HG02981 (cell line): Measurements from ENCODE around the gene ADH6.
"Not testable (repeated sequence)": the region's sequence is repeated elsewhere in the genome, so short reads cannot be mapped to it uniquely, and the experiment has no call there.

ENCODE experiments used
- ATAC-seq: cut with Tn5 transposase; IDR thresholded peaks from one replicate; pipeline ENCODE4 v1.9.1; 2021; ENCODE audit warnings: mild to moderate bottlenecking, moderate library complexity; ENCODE audit not compliant: unreplicated experiment

Gene ADH6

DNA sequence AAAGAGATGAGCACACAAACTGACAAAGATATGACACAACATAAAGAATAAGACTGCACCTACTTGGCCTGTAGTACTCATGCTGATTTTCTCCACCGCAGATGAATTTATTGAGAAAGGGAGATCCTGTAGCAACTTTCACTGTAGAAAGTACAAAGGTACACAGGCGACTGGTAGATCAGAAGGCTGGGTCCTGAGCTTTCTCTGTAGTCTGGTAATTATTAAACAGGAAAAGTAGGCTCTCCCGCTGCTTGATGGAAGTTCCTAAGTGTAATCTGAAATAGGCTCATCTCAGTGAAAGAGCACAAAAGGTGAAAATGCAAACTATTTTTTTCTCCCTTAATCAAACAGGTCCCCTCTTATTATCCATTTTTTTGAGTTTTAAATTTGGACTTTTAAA, at the start of gene ADH6:
ADH6 (minus strand) TSS at position 175 of the 400 bp plus-strand sequence; CDS start at position 81, 94 bp downstream.
- ATAC-seq = peak; percentile 7

DNA sequence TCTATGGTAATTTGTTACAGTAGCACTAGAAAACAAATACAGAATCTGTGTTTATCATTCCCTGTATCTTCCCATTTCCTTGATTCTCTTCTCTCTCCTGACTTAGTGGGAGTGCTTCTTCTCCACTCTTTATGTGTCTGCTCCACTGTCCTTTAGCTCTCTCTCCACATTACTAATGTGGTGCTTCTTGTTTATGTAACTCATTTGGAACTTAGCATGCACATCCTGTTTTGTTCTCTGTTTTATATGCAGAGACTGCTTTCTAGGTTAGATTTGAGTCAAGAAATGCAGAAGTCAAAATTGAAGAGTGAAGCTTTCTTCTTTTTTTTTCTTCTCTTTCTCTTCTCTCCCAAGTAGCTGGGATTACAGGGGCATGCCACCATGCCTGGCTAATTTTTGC, 45.9 kb upstream of the ADH6 start:
- no peak for ATAC-seq

DNA sequence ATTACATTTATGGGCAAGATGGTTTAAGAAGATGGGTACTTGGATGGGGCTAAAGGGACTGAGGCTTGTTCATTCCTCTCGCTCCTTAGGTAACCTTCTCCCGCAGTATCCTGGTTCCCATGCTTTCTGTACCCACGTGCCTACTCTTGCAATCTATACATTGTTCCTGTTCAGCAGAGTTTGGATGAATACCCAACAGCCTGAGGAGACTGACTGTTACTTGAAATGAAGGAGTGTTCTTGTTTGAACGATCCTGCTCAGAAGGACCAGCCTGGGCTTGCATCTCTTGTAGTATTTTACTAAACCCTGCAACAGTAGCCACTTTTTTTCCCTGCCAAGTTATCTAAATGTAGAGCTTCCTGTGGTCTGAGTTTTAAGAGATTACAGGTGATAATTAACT, 33.7 kb upstream of the ADH6 start:
- ATAC-seq = no peak

DNA sequence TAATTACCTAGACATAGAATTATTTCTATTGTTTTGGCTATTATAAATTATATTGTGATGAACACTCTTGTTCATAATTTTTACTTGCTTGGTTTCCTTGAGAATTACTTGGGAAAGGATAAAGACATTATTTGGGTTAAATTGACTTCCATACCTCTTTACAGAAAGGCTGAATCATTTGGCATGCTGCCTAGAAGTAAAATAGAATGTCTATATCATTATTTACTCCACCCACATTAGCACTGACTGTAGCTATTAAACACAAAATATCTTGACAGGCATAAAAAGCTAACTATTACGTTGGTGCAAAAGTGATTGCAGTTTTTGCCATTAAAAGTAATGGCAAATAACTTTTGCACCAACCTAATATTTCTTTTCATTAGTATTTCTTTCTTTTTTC, 29.7 kb upstream of the ADH6 start:
- no peak for ATAC-seq

DNA sequence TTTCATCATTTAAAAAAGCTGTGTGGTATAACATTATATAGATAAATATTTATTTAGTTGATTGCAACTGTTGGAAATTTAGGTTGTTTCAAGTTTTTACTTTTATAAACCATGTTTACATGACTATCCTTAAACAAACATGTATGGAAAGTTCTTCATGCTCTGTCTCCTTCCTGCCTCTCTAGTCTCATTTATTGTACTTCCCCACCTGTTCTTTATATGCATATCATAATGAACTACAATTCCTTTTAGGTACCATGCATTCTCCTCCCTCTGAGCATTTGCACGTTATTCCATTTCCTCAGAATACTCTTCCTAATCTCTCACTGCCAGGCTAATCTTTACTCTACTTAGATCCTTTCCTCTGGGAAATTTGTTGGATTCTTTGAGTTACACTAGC, 16.9 kb upstream of the ADH6 start:
- ATAC-seq = no peak

DNA sequence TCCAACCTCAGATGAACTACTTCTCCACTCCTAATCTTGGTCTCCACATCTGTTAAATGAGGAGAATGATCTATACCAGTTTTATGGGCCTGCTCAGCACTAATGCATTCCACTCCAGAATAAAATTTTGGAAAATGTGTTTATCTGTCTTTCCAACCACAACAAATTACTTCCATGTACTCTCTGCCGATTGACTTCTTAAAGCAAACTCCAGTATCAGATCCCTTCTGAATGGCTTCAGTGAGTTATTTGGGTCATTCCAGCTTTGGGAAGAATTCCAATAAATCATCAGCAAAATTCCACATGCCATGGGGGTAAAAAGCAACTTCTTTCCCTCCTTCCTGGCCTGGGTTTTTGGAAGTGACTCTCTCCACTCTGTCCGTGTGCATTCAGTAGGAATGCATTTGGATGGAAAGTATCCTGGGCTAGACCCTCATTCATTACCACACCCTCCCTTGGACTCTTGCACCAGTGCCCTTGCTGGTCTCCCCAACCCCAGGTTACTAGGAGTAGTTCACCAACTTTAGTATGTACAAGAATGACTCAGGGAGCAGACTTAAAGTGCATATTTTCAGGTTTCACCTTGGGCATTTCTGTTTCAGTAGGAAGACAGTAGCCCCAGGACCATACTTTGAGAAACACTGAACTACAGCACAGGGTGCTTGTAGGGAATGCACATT, 15.4 kb upstream of the ADH6 start:
- no peak for ATAC-seq

DNA sequence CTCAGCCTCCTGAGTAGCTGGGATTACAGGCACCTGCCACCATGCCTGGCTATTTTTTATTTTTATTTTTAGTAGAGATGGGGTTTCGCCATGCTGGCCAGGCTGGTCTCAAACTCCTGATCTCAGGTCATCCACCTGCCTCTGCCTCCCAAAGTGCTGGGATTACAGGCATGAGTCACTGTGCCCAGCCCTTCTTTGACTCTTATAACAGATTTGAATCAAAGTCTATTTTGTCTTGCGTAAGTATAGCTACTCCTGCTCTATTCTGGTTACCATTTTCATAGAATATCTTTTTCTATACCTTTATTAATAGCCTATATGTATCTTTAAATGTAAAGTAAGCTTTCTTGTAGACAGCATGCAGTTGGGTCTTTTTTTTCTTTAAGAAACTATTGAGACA, 14.4 kb upstream of the ADH6 start:
- ATAC-seq = not testable (repeated sequence)

DNA sequence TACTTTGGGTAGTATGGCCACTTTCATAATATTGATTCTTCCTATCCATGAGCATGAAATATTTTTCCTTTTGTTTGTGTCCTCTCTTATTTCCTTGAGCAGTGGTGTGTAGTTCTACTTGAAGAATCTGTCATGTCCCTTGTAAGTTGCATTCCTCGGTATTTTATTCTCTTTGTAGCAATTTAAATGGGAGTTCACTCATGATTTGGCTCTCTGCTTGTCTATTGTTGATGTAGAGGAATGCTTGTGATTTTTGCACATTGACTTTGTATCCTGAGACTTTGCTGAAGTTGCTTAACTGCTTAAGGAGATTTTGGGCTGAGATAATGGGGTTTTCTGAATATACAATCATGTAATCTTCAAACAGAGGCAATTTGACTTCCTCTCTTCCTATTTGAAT, 9.7 kb upstream of the ADH6 start:
- ATAC-seq = not testable (repeated sequence)

DNA sequence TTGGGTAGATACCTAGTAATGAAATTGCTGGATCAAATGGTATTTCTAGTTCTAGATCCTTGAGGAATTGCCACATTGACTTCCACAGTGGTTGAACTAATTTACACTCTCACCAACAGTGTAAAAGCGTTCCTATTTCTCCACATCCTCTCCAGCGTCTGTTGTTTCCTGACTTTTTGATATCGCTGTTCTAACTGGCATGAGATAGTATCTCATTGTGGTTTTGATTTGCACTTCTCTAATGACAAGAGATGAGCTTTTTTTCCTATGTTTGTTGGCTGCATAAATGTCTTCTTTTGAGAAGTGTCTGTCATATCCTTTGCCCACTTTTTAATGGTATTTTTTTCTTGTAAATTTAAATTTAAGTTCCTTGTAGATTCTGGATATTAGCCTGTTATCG, 8.6 kb upstream of the ADH6 start:
- ATAC-seq = not testable (repeated sequence)

DNA sequence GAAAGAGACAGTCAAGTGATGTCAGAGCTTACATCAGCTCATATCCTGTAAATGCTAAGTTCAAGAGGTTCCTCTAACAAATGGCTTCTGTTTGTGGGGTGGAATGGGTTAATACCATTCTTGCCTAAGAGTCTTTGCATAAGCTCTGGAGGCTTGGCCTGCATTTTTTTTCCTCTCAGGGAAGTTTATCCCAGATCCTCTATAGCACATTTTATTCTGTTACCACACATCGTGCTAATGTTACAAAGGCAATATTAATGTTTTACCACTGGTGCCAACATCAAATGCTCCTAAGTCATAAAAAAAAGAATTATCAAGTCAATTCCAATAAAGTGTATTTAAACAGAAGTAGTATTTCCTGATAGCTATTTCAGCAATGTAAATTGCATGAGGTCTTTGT, 2.9 kb upstream of the ADH6 start:
- ATAC-seq = no peak

DNA sequence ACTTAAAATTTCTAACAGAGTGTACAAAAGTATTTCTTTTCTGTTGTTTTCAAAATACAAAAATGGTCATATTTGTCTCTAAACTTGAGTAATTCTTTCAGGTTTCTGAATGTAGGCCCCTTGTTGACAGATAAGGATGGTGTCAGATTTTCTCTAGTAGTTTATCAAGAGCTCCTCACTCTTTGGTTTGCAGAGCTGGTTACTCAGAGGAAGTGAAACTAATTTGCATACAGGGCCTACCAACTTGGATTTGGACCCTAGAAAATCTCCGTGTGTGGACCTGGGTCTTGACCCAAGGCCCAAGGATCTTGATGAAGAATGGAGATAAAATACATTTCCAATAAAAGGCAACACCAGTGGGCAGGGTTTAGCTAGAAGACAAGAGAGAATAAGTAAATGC, 433 bp upstream of the ADH6 start:
- peak; percentile 83 for ATAC-seq

DNA sequence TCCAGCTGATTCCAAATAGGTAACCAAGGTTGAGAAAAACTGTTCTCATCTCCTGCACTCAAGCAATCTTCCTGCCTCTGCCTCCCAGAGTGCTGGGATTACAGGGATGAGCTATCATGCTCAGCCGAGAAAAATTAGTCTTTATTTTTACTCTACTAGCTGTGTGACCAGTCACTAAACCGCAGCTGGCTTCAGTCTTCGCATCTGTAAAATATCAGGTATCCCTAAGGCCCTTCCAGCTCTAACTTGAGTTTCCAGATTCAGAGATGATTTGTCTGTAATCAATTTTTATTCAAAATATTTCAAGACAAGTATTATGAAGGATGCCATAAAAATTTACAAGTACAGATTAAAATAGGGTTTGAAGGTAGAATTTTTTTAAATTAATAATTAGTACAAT, 3.5 kb downstream of the ADH6 start:
- no peak for ATAC-seq

DNA sequence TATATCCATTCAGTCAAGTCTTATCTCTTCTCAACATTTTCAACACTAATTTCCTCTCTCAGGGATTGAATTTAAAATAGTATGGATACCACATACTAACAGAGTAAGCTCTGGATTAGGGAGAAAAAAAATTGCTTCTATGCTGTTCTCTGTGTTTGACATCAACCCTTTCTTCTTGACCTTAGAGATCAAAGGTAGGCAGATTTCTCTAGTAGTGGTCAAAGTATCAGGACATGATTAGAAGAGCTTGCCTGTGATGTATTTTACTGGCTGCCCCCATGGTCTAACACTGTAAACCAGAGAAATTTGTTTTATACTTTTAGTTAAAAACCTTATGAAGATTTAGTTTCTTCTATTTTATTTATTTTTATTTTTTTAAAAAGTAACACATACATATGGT, 8.3 kb downstream of the ADH6 start:
- no peak for ATAC-seq

DNA sequence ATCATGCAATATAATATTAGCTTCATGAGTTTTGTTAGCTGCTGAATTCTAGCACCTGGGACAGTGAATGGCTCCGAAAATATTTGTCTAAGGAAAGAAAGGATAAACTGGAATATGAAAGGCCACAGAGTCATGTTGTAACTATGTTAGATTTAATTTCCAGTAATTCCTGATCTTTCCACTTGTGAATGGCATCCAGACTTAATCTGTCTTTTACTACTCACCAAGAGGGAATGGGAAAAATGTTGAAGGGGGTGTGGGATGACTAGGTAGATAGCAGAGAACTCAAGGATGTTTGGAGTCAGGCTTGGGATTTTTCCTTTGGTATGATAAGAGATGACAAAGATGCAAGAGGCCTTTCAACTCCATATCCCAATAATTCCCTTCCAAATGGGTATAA, 9.4 kb downstream of the ADH6 start:
- ATAC-seq = no peak

DNA sequence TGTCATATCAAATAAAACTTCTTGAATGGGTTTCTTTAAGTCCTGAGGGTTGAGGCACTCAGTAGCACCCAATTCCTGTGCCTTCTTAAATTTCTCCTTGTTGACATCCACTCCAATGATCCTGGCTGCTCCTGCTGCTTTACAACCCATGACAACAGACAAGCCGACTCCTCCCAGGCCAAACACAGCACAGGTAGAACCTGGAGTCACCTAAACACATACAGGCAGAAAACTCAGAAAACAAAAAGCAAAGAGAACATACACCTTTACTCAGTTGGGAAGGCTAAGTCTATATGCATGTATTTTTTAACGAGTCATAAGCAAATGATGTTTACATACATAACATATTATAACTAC, 10.3 kb downstream of the ADH6 start:
- no peak for ATAC-seq

DNA sequence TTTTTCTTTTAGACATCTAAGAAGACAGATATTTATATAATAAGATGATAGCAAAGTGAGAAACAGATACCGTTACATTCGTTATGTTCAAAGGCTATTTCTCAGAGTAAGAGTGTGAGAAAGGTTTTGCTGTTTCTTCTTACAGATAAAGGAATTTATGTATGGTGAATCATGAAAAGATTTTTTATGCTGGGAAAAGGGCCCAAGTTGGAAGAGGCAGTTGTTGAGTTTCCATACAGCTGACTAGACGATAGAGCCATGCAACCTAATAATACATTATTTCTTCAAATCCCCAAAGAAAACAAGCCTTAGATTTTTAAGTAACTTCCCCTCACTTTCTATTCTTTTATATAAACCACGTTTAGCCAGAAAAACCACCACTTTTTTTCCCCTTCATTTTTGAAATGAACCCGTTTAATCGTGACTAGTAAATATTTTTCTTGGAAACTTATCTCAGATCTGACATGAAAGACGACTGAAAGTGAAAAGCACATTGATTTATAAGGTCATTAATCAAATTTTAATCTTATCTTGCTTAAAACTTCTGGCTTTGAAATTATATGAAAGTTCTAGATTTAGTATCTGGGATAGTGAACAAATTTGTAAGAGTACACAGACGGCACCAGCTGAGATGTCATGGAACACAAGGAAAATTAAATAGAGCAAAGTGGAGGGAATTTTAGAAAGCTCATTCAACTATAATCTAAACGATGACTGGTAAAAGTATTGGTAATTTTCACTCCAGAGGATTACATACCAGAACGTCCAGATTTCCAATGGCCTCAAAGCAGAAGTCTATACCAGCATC, 10.9 kb downstream of the ADH6 start:
- no peak for ATAC-seq

DNA sequence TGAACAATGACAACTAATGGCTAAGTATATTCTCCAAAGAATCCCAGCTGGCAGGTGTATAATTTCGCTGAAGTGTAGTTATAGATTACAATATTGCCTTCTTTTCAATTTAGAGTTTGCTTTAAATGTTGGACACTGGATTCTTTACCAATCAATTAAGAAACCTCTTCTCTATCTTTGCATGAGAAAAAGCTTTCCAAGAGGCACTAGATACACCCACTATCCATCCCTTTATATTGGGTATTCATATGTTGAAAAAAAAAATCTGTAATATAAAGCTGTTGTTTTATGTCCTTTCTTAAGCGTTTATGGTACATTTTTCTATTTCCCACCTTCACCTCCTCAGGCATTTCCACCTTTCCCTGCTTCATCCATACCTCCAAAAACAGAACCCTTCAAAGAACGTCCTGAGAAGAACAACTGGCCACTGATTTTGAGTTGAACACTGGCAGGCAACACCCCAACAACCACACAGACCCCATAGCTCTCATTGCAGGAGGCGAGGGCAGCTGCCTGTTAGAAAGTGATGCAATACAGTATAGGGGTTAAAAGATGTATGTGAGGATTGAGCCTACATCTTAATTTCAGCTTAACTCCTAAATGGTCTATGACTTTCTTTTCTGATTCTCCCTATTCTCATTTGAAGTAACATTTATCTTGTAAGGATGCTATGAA, 11.8 kb downstream of the ADH6 start:
- ATAC-seq = no peak

DNA sequence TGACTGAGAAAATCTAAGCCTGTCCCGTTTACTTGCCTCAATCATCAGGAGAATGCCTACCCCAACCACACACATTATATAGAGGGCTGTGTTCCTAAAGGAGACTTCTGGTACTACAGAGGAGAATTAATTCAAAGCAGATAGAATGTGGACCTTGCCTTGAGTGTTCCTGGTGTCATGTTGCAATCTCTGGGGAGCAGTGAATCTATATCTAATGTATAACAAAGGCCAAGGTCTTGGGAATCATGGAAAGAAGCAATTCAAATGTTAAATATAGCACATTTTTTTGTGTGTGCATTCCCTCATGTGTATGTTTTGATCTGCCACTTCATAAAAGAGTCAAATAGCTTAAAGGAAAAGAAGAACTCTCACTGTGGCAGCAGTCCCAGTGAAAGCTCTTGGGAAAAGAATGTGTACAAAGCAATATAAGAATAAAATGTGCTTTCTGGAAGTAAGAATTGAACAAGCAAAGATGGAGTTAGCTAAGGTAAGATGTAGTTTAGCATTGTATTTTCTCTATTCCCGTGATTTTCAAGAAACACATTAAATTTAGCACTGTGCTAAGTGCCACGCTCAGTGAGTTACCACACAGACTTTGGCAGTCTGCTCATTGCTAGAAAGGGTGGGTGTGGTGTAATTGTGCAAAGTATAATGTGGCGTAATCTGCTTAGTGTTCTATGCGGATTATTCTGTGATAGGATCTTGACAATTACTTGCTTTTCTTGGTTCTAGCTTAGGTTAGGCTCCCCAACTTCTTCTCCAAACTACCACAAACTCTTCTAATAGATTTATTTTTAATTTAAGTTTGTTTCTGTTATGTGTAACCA, 13.7 kb downstream of the ADH6 start:
- ATAC-seq = no peak

DNA sequence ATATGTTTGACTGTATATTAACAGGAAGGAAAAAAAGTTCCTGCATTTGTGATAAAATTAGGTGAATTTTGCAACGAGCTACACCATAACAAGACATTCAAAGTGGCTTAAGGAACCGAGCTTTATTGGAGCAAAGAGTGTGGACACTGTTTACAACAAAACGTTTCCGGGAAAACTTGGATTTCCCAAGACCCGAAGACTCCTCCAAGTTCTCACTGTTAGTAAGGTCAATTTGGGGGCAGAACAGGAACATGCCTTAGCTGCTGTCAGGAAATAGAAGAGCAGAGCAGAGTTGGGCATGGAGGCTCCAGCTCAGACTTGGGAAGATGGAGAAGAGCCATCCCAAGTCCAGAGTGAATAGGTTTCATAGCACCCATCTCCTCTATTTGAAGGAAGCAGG, 16.5 kb downstream of the ADH6 start:
- ATAC-seq = no peak

DNA sequence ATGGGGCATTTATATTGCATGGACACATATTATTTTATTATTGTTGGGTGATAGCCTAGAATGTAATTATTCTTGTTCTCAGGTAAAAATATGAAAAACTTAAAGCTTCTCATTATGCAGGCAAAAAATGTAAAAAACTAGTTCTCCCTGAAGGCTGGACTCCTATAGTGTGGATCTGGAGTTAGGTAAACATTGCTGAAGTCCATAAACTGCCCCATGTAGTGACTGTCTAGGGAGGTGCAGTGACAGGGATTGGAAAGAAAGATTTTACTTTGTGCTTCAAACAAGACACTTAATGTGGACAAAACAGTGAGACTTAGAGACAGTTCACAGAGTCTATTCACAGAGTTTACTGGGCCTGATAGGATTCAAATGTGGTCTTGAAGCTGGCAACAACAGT, 17.0 kb downstream of the ADH6 start:
- no peak for ATAC-seq

DNA sequence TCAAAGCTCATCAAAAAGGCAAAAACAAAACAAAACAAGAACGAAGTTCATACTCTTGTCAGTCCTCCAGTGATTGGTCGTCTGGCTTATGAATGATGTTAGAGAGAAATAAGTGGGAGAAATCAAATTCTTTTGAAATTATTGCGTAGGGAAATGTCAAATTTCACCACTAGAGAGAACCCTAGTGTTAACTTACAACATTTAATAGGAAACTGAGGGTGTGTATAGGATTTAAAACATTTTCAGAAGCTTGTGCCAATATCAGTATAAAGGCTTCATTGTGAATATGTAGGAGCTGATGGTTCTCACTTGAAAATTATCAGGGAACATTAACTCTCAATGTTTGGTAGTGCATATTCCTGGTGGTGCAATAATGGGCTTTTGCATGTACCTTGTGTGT, 17.4 kb downstream of the ADH6 start:
- ATAC-seq = no peak
